Psoas muscle (tissue), 8 donors: ENCODE data around the gene CASR. TPM values are rescaled to one million over a fixed set of nuclear protein-coding genes. Genes with fewer than 3 reads are reported as not detected.

Source experiments
- ATAC-seq, 4 donors: fragments of 200-7000 bp; cut with Tn5 transposase; one replicate each; pipeline ENCODE4 v1.9.1; 2020; ENCODE audit warnings: moderate library complexity in 3 of 4, mild to moderate bottlenecking in 2 of 4
- DNase-seq, 2 donors: peaks; one replicate each; pipeline ENCODE4 v3.0.0-alpha.2; 2020
- H3K27ac ChIP-seq: fragments of 200-600 bp; one replicate; pipeline ENCODE4 v1.8.0; 2022
- H3K27me3 ChIP-seq, 3 donors: fragments of 200-600 bp in 1 of 3; one replicate each; pipeline versions ENCODE4 v1.6.1 to v1.8.0; 2013 to 2022; ENCODE audit warnings: low read length in 2 of 3, mild to moderate bottlenecking in 2 of 3, moderate library complexity in 1 of 3; ENCODE audit not compliant: insufficient read depth in 3 of 3
- H3K36me3 ChIP-seq, 2 donors: fragments of 200-600 bp in 1 of 2; one replicate each; pipeline versions ENCODE4 v1.6.1 to v1.8.0; 2013 to 2022; ENCODE audit warnings: low read depth in 1 of 2, mild to moderate bottlenecking in 1 of 2, moderate library complexity in 1 of 2; ENCODE audit not compliant: insufficient read depth in 1 of 2
- H3K4me1 ChIP-seq: fragments of 200-600 bp; one replicate; pipeline ENCODE4 v1.8.0; 2022
- H3K4me3 ChIP-seq: fragments of 200-600 bp; one replicate; pipeline ENCODE4 v1.8.0; 2022; ENCODE audit warnings: mild to moderate bottlenecking
- H3K9me3 ChIP-seq: fragments of 200-600 bp; one replicate; pipeline ENCODE4 v1.8.0; 2022
- CTCF ChIP-seq: fragments of 200-600 bp; IDR thresholded peaks from one replicate; pipeline ENCODE4 v1.8.0; 2022; ENCODE audit warnings: antibody characterized with exemption
- WGBS, 3 donors: extraction: QIAGEN DNeasy Blood & Tissue Kit; methylation state at CpG; one replicate each; pipeline versions ENCODE4 v1.1.6 to v1.1.7; 2013; 5-methylcytosine and 5-hydroxymethylcytosine counted together
- intact Hi-C, 2 donors: fragments of 100-400 bp; cut with DNase I; formaldehyde crosslinking; loops; one replicate each; pipeline versions ENCODE4 v1.11.0 to v1.14.2; 2022
- polyA plus RNA-seq, 3 donors: library from polyadenylated mRNA; stranded (reverse); fragments of 200-250 nt; gene quantifications; one replicate each; pipeline ENCODE4 v1.2.3, GENCODE V29; 2013
- total RNA-seq, 4 donors: library from RNA; stranded (reverse); fragmentation: NEBNext Ultra II Directional in 2 of 4; extraction: Animal tissue kit (Norgen Biotek cat#: 25700) in 2 of 4; gene quantifications; one replicate each; pipeline versions ENCODE4 v1.2.1 to v1.2.4, GENCODE V29; 2021 to 2023
- donor health status: healthy with polysubstance abuse.
- donor health status: DM: no; HTN: no; CAD: no; lungs with moderate emphysema.
- donor health status: Bipolar disorder and iron deficiency.
- donor health status: healthy.
- donor health status: DM: yes; HTN: yes; CAD: no.
- donor health status: DM: no; HTN: no; CAD: no.
- donor health status: DM: no; HTN: no; CAD: no.
- donor health status: DM: yes; HTN: yes; CAD: no.

CASR gene
- total and polyA plus RNA-seq, 7 donors = 0.02 TPM; not detected in 6

GRCh38 chr3:122257644-122258364, 74.3 kb downstream of the CASR start:
- Histone ChIP-seq H3K36me3 (no peaks in the 10 kb centered on the region), H3K4me3 (no peak overlapping the region), H3K9me3 (no peaks in the 10 kb centered on the region), H3K27me3 (no peaks in the 10 kb centered on the region), H3K4me1 (peaks cover 3% of the 10 kb centered on the region), H3K27ac (no peak overlapping the region)
- ATAC-seq (no peak), DNase-seq (no peak)
- intact Hi-C loops = loop anchor here (5.0 kb wide), 2 partner anchors 156 to 711 kb away; partner anchors contain the start of gene POLQ (in 2 of the 2)
- no peak for TF ChIP-seq CTCF
- WGBS, 3 donors = 77 to 82% (median 78%) methylated on average over 7 of the region's 7 CpGs

DNA sequence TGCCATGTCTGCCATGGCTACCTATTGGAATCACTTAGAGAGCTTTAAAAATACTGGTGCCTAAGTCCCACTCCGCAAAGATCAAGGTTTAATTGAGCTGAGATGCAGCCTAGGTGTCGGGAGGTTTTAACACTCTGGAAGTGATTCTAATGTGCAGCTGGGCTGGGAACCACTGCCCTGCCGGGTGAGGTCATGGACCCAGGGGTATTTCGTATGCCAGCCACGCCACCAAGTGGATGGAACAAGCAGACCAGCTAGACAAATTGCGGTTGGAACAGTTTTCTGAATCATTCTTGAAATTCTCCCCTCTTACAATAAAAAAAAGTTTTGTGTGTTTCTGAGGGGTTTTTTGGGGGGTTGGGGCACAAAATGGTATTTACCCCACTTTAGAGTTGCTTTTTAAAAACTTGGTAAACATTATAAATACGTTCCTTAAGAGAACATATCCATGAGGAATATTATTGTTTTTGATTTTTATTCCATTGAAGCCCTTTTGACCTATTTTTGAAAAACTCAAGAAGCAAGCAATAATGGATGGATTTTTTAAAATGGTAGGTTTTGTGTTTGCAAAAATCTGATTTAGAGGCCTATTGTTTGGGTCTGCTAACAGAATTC, 75.4 kb downstream of the CASR start:
- Histone ChIP-seq H3K9me3 (no peaks in the 10 kb centered on the region), H3K36me3 (no peaks in the 10 kb centered on the region), H3K4me3 (no peak overlapping the region), H3K27ac (no peak overlapping the region), H3K4me1 (peaks cover 3% of the 10 kb centered on the region), H3K27me3 (no peaks in the 10 kb centered on the region)
- peak; percentile 56 for TF ChIP-seq CTCF
- intact Hi-C loops = loop anchor here (5.0 kb wide), 2 partner anchors 157 to 712 kb away; partner anchors contain the start of gene POLQ (in 2 of the 2)
- DNase-seq = peak; percentile 53 to 71
- WGBS, 3 donors = 5 to 6% (median 5%) methylated on average over 7 of the region's 7 CpGs
- peak in 3 of 4 donors; percentile 53 to 80 (median 76) for ATAC-seq

- DNase-seq (no peak), ATAC-seq (no peak)
- no peak for TF ChIP-seq CTCF
- Histone ChIP-seq H3K27ac (no peak overlapping the region), H3K4me3 (no peak overlapping the region), H3K9me3 (no peaks in the 10 kb centered on the region), H3K27me3 (no peaks in the 10 kb centered on the region), H3K36me3 (no peaks in the 10 kb centered on the region), H3K4me1 (peaks cover 3% of the 10 kb centered on the region)
- intact Hi-C loops = no loop called here
- 77 to 94% (median 83%) methylated on average over 2 of the region's 2 CpGs for WGBS, 3 donors
Observed at GRCh38 chr3:122260206-122260605, 76.7 kb downstream of the CASR start.

GRCh38 chr3:122263058-122263457, 79.6 kb downstream of the CASR start:
- ATAC-seq = no peak
- WGBS, 3 donors = 71 to 75% (median 71%) methylated on average over 2 of the region's 2 CpGs
- Histone ChIP-seq H3K4me1 (peaks cover 3% of the 10 kb centered on the region), H3K4me3 (no peak overlapping the region), H3K9me3 (no peaks in the 10 kb centered on the region), H3K27me3 (no peaks in the 10 kb centered on the region), H3K36me3 (no peaks in the 10 kb centered on the region), H3K27ac (no peak overlapping the region)
- TF ChIP-seq CTCF = no peak
- DNase-seq = no peak
- intact Hi-C loops = no loop called here
